ENCODE measurements around the gene ANKRD16. TPM values are rescaled to one million over a fixed set of nuclear protein-coding genes. Genes with fewer than 3 reads are reported as not detected.
"Not testable (repeated sequence)": the region's sequence is repeated elsewhere in the genome, so short reads cannot be mapped to it uniquely, and the experiment has no call there.

Gene ANKRD16
- total and polyA plus RNA-seq, 2 of the 8 experiments (the other 6 are each of a cell fraction or from before 2014, with no cell fraction given): 8.2 to 12.7 TPM

GRCh38 chr10:5866451-5867081 is 23.1 kb downstream of the ANKRD16 start:
- H2AFZ ChIP-seq (ENCODE audit: low read length); H3K9me3 ChIP-seq (ENCODE audit: insufficient read depth in 2 of 2, low read depth in 1 of 2, low read length in 1 of 2); H2BK15ac ChIP-seq (ENCODE audit: low read length); H3K9ac ChIP-seq (replicated peaks in 1 of 4; ENCODE audit: extremely low read depth in 1 of 4, low read depth in 3 of 4, low read length in 3 of 4); H3K4me3 ChIP-seq (ENCODE audit: extremely low read depth in 1 of 4, insufficient read depth in 2 of 4, low read depth in 3 of 4, low read length in 4 of 4); H3K56ac ChIP-seq (replicated peaks; ENCODE audit: insufficient read length, low read depth, low read length); CTCF ChIA-PET (ENCODE audit: partially characterized antibody); H2BK120ac ChIP-seq (replicated peaks; ENCODE audit: low read depth, low read length); H3K4me1 ChIP-seq (replicated peaks in 1 of 4; ENCODE audit: control insufficient read depth in 3 of 4, insufficient read depth in 4 of 4, low read length in 3 of 4); H3K79me2 ChIP-seq (ENCODE audit: control insufficient read depth in 1 of 2, insufficient read depth in 2 of 2, low read length in 2 of 2); H4K8ac ChIP-seq (ENCODE audit: extremely low read depth, insufficient read depth, low read length); H3K4me2 ChIP-seq (ENCODE audit: insufficient read depth in 1 of 2, low read depth in 2 of 2, low read length in 2 of 2); H4K20me1 ChIP-seq (replicated peaks in 1 of 2; ENCODE audit: control insufficient read depth in 1 of 2, insufficient read depth in 2 of 2, low read length in 2 of 2); H3K79me1 ChIP-seq (ENCODE audit: low read depth, low read length); H3K4ac ChIP-seq (replicated peaks; ENCODE audit: insufficient read length, low read depth, low read length); H2BK5ac ChIP-seq (ENCODE audit: low read depth, low read length); DNase-seq (ENCODE audit: low read depth in 1 of 2, low spot score in 2 of 2); H3K27me3 ChIP-seq (replicated peaks in 1 of 4; ENCODE audit: control insufficient read depth in 3 of 4, extremely low read depth in 1 of 4, insufficient read depth in 3 of 4, low read length in 3 of 4); H2BK20ac ChIP-seq (ENCODE audit: low read length); H3K23me2 ChIP-seq (ENCODE audit: low read depth, low read length); H3K36me3 ChIP-seq (ENCODE audit: control insufficient read depth in 2 of 4, insufficient read depth in 4 of 4, low read length in 3 of 4); FAIRE-seq; H4K91ac ChIP-seq (replicated peaks; ENCODE audit: insufficient read length, low read length); H3K27ac ChIP-seq (ENCODE audit: low read depth, low read length); H2AK5ac ChIP-seq (ENCODE audit: low read depth, low read length); H3K14ac ChIP-seq (ENCODE audit: insufficient read length); H3K18ac ChIP-seq (ENCODE audit: extremely low read depth, low read length); H2BK12ac ChIP-seq (ENCODE audit: low read depth, low read length); H4K5ac ChIP-seq (ENCODE audit: insufficient read length, low read depth, low read length); H3K23ac ChIP-seq (ENCODE audit: insufficient read length): not testable (repeated sequence)
- POLR2A ChIA-PET (ENCODE audit: partially characterized antibody): interaction anchor here (2.8 kb wide), 1 partner anchor 22 kb away, joined by 13 read pairs; the partner anchor contains the start of genes ANKRD16 and FBH1
- 93% methylated on average over 5 of the region's 5 CpGs; no CpG with 5 or more reads in 1 of the 2 experiments for whole genome bisulfite sequencing, 2 experiments (ENCODE audit: extremely low coverage in 1 of 2, insufficient coverage in 1 of 2, insufficient read length in 1 of 2, insufficient replicate concordance in 2 of 2, low coverage in 1 of 2, low lambda C conversion rate in 2 of 2, missing lambda C conversion rate in 1 of 2)
